CD4-positive, alpha-beta T cell (primary cell): Measurements from ENCODE around the gene FAT4. TPM values are rescaled to one million over a fixed set of nuclear protein-coding genes. Genes with fewer than 3 reads are reported as not detected.

ENCODE experiments used
- ATAC-seq: fragments of 200-7000 bp; cut with Tn5 transposase; one replicate; pipeline ENCODE4 v1.10.0; 2022; ENCODE audit warnings: mild to moderate bottlenecking; ENCODE audit not compliant: poor library complexity
- CTCF ChIA-PET: fragments of 350-600 bp; sonication (Branson Sonifier 250); formaldehyde crosslinking; loops from one replicate; lab custom pipeline; 2021; ENCODE audit warnings: antibody characterized with exemption, inconsistent platforms; lab: Charles Lee
- POLR2A ChIA-PET: fragments of 350-600 bp; sonication (Branson Sonifier 250); formaldehyde crosslinking; loops from one replicate; lab custom pipeline; 2021; ENCODE audit warnings: antibody characterized with exemption, inconsistent platforms; lab: Charles Lee
- DNase-seq, 14 experiments: peaks; one replicate each; pipeline ENCODE4 v3.0.0-alpha.2; 2013 to 2020; ENCODE audit warnings: mixed read lengths in 2 of 14
- H3K27ac ChIP-seq, 2 donors: one replicate each; pipeline versions ENCODE4 v1.5.1 to v1.7.0; 2013; ENCODE audit warnings: low read length in 2 of 2, low read depth in 1 of 2, mild to moderate bottlenecking in 1 of 2
- H3K27me3 ChIP-seq, 2 experiments: 1 replicate in 1 of 2; 2 replicates in 1 of 2; pipeline versions ENCODE4 v1.6.1 to v1.7.0; 2013; ENCODE audit warnings: low read length in 2 of 2, control low read depth in 1 of 2, mild to moderate bottlenecking in 1 of 2, moderate library complexity in 1 of 2; ENCODE audit not compliant: insufficient read depth in 2 of 2, control insufficient read depth in 1 of 2
- H3K36me3 ChIP-seq: one replicate; pipeline ENCODE4 v1.6.1; 2013; ENCODE audit warnings: low read length, control low read depth; ENCODE audit not compliant: insufficient read depth
- H3K4me1 ChIP-seq: one replicate; pipeline ENCODE4 v1.6.1; 2013; ENCODE audit warnings: low read length, control low read depth; ENCODE audit not compliant: insufficient read depth
- H3K4me3 ChIP-seq: one replicate; pipeline ENCODE4 v1.5.1; 2013; ENCODE audit warnings: mild to moderate bottlenecking, low read length, moderate library complexity
- H3K9me3 ChIP-seq, 2 experiments: 1 replicate in 1 of 2; 2 replicates in 1 of 2; pipeline versions ENCODE4 v1.6.1 to v1.7.0; 2013; ENCODE audit warnings: low read length in 2 of 2, mild to moderate bottlenecking in 2 of 2, control low read depth in 1 of 2, moderate library complexity in 1 of 2; ENCODE audit not compliant: control insufficient read depth in 1 of 2, insufficient read depth in 1 of 2
- H3K27ac Mint-ChIP-seq: one replicate; pipeline ENCODE4 v1.8.0; 2020; ENCODE audit warnings: mixed read lengths
- H3K27me3 Mint-ChIP-seq: one replicate; pipeline ENCODE4 v1.8.0; 2021; ENCODE audit warnings: mixed read lengths
- H3K36me3 Mint-ChIP-seq: one replicate; pipeline ENCODE4 v1.8.0; 2021; ENCODE audit warnings: low read depth, mixed read lengths
- H3K4me1 Mint-ChIP-seq: one replicate; pipeline ENCODE4 v1.8.0; 2021; ENCODE audit warnings: low read depth, mixed read lengths
- H3K4me3 Mint-ChIP-seq: one replicate; pipeline ENCODE4 v1.8.0; 2020; ENCODE audit warnings: mild to moderate bottlenecking, mixed read lengths
- H3K9me3 Mint-ChIP-seq: one replicate; pipeline ENCODE4 v1.8.0; 2020; ENCODE audit warnings: mixed read lengths
- CTCF ChIP-seq: fragments of 200-600 bp; IDR thresholded peaks from one replicate; pipeline ENCODE4 v1.8.0; 2022; ENCODE audit warnings: antibody characterized with exemption, mild to moderate bottlenecking
- intact Hi-C, 2 experiments: fragments of 100-400 bp; cut with DNase I in 1 of 2; cut with micrococcal nuclease in 1 of 2; formaldehyde crosslinking; loops; one replicate each; pipeline versions ENCODE4 v1.15.1 to v1.9.0; 2023 to 2025; cut with DNase I, micrococcal nuclease
- total RNA-seq, 174 experiments: library from RNA in 2 of 174; stranded (reverse) in 2 of 174; gene quantifications; one replicate each; pipeline ENCODE4 v1.2.3 and lab custom pipeline; 2021 to 2026

The FAT4 gene
- total RNA-seq, 2 experiments from 2014 or later, result not detected

GRCh38 chr4:125344198-125344597, 29.4 kb downstream of the FAT4 start:
- Mint-ChIP-seq H3K36me3 (no peaks in the 10 kb centered on the region), H3K4me3 (no peak overlapping the region), H3K9me3 (peaks cover 3% of the 10 kb centered on the region), H3K27me3 (no peaks in the 10 kb centered on the region), H3K27ac (no peak overlapping the region), H3K4me1 (no peaks in the 10 kb centered on the region)
- TF ChIP-seq CTCF, result no peak
- CTCF ChIA-PET, result no interaction called here
- no peak overlapping the region for H3K27ac ChIP-seq
- POLR2A ChIA-PET, result no interaction called here
- DNase-seq (no peak), ATAC-seq (no peak)
- intact Hi-C loops, result no loop called here
- H3K4me3 ChIP-seq, result no peak overlapping the region
- no peaks in the 10 kb centered on the region for H3K9me3 ChIP-seq
- H3K27me3 ChIP-seq, result no peaks in the 10 kb centered on the region
- H3K4me1 ChIP-seq, result no peaks in the 10 kb centered on the region
- no peaks in the 10 kb centered on the region for H3K36me3 ChIP-seq

- intact Hi-C loops, result no loop called here
- POLR2A ChIA-PET, result no interaction called here
- Histone ChIP-seq H3K9me3 (no peaks in the 10 kb centered on the region), H3K4me1 (no peaks in the 10 kb centered on the region), H3K36me3 (no peaks in the 10 kb centered on the region), H3K4me3 (no peak overlapping the region), H3K27ac (no peak overlapping the region), H3K27me3 (no peaks in the 10 kb centered on the region)
- no peak overlapping the region for H3K27ac Mint-ChIP-seq
- H3K27me3 Mint-ChIP-seq, result no peaks in the 10 kb centered on the region
- H3K9me3 Mint-ChIP-seq, result no peaks in the 10 kb centered on the region
- no peaks in the 10 kb centered on the region for H3K36me3 Mint-ChIP-seq
- no peaks in the 10 kb centered on the region for H3K4me1 Mint-ChIP-seq
- CTCF ChIA-PET, result no interaction called here
- ATAC-seq (no peak), DNase-seq (no peak)
- no peak overlapping the region for H3K4me3 Mint-ChIP-seq
- TF ChIP-seq CTCF, result no peak
Observed at GRCh38 chr4:125346616-125347015, 31.9 kb downstream of the FAT4 start.

DNA sequence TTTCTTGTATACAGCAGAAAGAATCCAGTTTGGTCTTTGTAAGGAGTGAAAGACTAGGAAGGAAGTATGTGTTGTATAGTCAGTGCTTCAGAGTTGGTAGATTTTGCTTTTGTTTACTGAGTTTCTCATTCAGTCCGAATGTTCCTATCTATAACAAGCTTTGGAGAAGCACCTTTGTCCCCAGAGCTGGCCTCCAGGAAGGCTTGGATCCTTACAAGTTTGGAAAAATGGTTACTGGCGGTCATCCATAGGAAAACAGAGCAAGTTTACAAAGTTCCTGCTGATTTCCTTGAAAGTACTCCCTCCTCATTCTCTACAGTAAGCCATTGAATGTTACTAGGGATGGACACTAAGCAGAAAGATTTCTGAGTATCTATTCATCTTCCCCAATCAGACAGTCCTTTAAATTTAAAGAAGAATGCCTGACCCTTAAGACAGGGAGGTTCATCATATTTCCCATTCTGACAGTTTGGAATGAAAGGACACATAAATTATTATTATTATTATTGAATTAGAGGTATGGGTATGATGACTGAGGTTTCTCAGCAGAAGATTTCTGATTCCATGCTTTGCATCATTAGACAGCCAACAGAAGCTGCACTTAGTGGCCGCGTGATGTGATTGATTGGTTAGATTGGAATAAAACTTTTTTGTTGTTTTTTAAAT, 35.8 kb downstream of the FAT4 start:
- Histone ChIP-seq H3K27me3 (no peaks in the 10 kb centered on the region), H3K36me3 (no peaks in the 10 kb centered on the region), H3K27ac (no peak overlapping the region), H3K4me1 (no peaks in the 10 kb centered on the region), H3K4me3 (no peak overlapping the region), H3K9me3 (no peaks in the 10 kb centered on the region)
- intact Hi-C loops, result no loop called here
- POLR2A ChIA-PET, result no interaction called here
- H3K9me3 Mint-ChIP-seq, result no peaks in the 10 kb centered on the region
- TF ChIP-seq CTCF, result no peak
- ATAC-seq, result no peak
- no peak overlapping the region for H3K4me3 Mint-ChIP-seq
- CTCF ChIA-PET, result no interaction called here
- no peaks in the 10 kb centered on the region for H3K36me3 Mint-ChIP-seq
- no peak overlapping the region for H3K27ac Mint-ChIP-seq
- no peak for DNase-seq
- no peaks in the 10 kb centered on the region for H3K4me1 Mint-ChIP-seq
- H3K27me3 Mint-ChIP-seq, result no peaks in the 10 kb centered on the region
